Stimulated activated CD8-positive, alpha-beta memory T cell treated with anti-CD3 and anti-CD28 coated beads, Interleukin-7, amount 100 ng/mL, for 1 hour (primary cell): Measurements from ENCODE around the gene ABCC1.
"Not testable (repeated sequence)": the region's sequence is repeated elsewhere in the genome, so short reads cannot be mapped to it uniquely, and the experiment has no call there.

Experiments used
- DNase-seq, 2 donors: peaks; one replicate each; pipeline ENCODE4 v3.0.0-alpha.2; 2020; ENCODE audit warnings: low read depth in 2 of 2

ABCC1 gene

GRCh38 chr16:16158741-16159374 is 209.4 kb downstream of the ABCC1 start:
- no peak for DNase-seq

- DNase-seq = no peak
These were observed 210.2 kb downstream of the ABCC1 start for GRCh38 chr16:16159662-16160061.

- DNase-seq = no peak
These were observed 211.9 kb downstream of the ABCC1 start for GRCh38 chr16:16161319-16161718.

GRCh38 chr16:16161840-16162239 is 212.4 kb downstream of the ABCC1 start:
- not testable (repeated sequence) for DNase-seq

- no peak for DNase-seq
These were observed 213.2 kb downstream of the ABCC1 start for GRCh38 chr16:16162591-16162990.

- DNase-seq = no peak
These were observed 213.7 kb downstream of the ABCC1 start for GRCh38 chr16:16163109-16163508.

- no peak for DNase-seq
These were observed 214.2 kb downstream of the ABCC1 start for GRCh38 chr16:16163571-16163970.

GRCh38 chr16:16164243-16164642 is 214.8 kb downstream of the ABCC1 start:
- DNase-seq = no peak

GRCh38 chr16:16166085-16166484 is 216.7 kb downstream of the ABCC1 start:
- no peak for DNase-seq

- no peak for DNase-seq
These were observed 217.5 kb downstream of the ABCC1 start for GRCh38 chr16:16166949-16167348.

- DNase-seq = no peak
These were observed 218.5 kb downstream of the ABCC1 start for GRCh38 chr16:16167927-16168326.

- no peak for DNase-seq
These were observed 219.0 kb downstream of the ABCC1 start for GRCh38 chr16:16168431-16168830.

GRCh38 chr16:16169615-16170014 is 220.2 kb downstream of the ABCC1 start:
- no peak for DNase-seq

GRCh38 chr16:16171332-16171919 is 222.0 kb downstream of the ABCC1 start:
- no peak for DNase-seq

GRCh38 chr16:16172991-16173390 is 223.6 kb downstream of the ABCC1 start:
- DNase-seq = no peak

GRCh38 chr16:16175296-16175695 is 225.9 kb downstream of the ABCC1 start:
- DNase-seq = no peak

GRCh38 chr16:16176328-16176727 is 226.9 kb downstream of the ABCC1 start:
- DNase-seq = no peak

GRCh38 chr16:16178455-16179162 is 229.2 kb downstream of the ABCC1 start:
- no peak for DNase-seq

GRCh38 chr16:16181748-16182147 is 232.3 kb downstream of the ABCC1 start:
- DNase-seq = not testable (repeated sequence)

GRCh38 chr16:16182918-16183317 is 233.5 kb downstream of the ABCC1 start:
- no peak for DNase-seq

GRCh38 chr16:16183562-16183961 is 234.1 kb downstream of the ABCC1 start:
- no peak for DNase-seq

- DNase-seq = no peak
These were observed 235.2 kb downstream of the ABCC1 start for GRCh38 chr16:16184594-16184993.

- no peak for DNase-seq
These were observed 235.7 kb downstream of the ABCC1 start for GRCh38 chr16:16185095-16185494.
